ENCODE data around the gene PPP2R3B.

- TF ChIP-seq CTCF (IDR thresholded peaks at IDR 0.05; ENCODE audit: low read depth, low read length, poor library complexity, severe bottlenecking) (no peak), EZH2phosphoT487 (IDR thresholded peaks at IDR 0.05; ENCODE audit: borderline replicate concordance, low read length) (no peak)
Measured at GRCh38 chrX:345020-345925, 41.4 kb downstream of the PPP2R3B start.

Measured in DOHH2 (cell line).